ENCODE data around the gene TPI1.
"Not testable (repeated sequence)": the region's sequence is repeated elsewhere in the genome, so short reads cannot be mapped to it uniquely, and the experiment has no call there.

Gene TPI1

DNA sequence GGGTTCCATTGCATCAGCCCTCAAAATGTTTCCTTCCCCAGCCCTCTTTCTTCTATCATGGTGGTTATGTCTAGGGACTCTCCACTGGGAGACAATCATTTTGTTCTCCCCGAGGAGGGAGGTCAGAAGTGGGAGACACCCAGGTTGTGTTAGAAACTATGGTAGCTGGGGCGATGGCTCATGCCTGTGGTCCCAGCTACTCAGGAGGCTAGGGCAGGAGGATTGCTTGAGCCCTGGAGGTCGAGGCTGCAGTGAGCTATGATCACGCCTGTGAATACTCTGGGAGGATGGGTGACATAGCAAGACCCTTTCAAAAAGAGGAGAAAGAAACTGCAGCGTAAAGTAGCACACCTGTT, 24.3 kb downstream of the TPI1 start:
- TF ChIP-seq CSRNP3 (CRISPR knock-in tag; IDR thresholded peaks at IDR 0.05) (no peak), SNAI2 (CRISPR knock-in tag; IDR thresholded peaks at IDR 0.05) (no peak), TSHZ2 (CRISPR knock-in tag; IDR thresholded peaks at IDR 0.05) (no peak), ZNF70 (CRISPR knock-in tag; IDR thresholded peaks at IDR 0.05) (no peak), ARNTL (CRISPR knock-in tag; IDR thresholded peaks at IDR 0.05; ENCODE audit: borderline replicate concordance, low read depth) (no peak), ZFP3 (CRISPR knock-in tag; IDR thresholded peaks at IDR 0.05) (no peak), PPARA (CRISPR knock-in tag; IDR thresholded peaks at IDR 0.05; ENCODE audit: borderline replicate concordance) (no peak), RARB (CRISPR knock-in tag; IDR thresholded peaks at IDR 0.05) (no peak), ZNF565 (CRISPR knock-in tag; conservative IDR thresholded peaks at IDR 0.05; ENCODE audit: low read depth) (no peak), OSR1 (CRISPR knock-in tag; IDR thresholded peaks at IDR 0.05) (no peak), ZC3H10 (CRISPR knock-in tag; IDR thresholded peaks at IDR 0.05) (no peak), CREB5 (CRISPR knock-in tag; IDR thresholded peaks at IDR 0.05; ENCODE audit: low read depth) (no peak), ESRRG (CRISPR knock-in tag; IDR thresholded peaks at IDR 0.05) (no peak), POU6F1 (CRISPR knock-in tag; IDR thresholded peaks at IDR 0.05; ENCODE audit: borderline replicate concordance, low read depth) (no peak)
- TF ChIP-seq, protein P1, sequence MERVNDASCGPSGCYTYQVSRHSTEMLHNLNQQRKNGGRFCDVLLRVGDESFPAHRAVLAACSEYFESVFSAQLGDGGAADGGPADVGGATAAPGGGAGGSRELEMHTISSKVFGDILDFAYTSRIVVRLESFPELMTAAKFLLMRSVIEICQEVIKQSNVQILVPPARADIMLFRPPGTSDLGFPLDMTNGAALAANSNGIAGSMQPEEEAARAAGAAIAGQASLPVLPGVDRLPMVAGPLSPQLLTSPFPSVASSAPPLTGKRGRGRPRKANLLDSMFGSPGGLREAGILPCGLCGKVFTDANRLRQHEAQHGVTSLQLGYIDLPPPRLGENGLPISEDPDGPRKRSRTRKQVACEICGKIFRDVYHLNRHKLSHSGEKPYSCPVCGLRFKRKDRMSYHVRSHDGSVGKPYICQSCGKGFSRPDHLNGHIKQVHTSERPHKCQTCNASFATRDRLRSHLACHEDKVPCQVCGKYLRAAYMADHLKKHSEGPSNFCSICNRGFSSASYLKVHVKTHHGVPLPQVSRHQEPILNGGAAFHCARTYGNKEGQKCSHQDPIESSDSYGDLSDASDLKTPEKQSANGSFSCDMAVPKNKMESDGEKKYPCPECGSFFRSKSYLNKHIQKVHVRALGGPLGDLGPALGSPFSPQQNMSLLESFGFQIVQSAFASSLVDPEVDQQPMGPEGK (CRISPR knock-in tag; IDR thresholded peaks at IDR 0.05; ENCODE audit: borderline replicate concordance), result no peak
- ATAC-seq, result peak; percentile 21

- ATAC-seq, result not testable (repeated sequence)
Measured at GRCh38 chr12:6892683-6893082, 25.4 kb downstream of the TPI1 start.

GRCh38 chr12:6894321-6894720, 27.0 kb downstream of the TPI1 start:
- TF ChIP-seq ISL1 (CRISPR knock-in tag; IDR thresholded peaks at IDR 0.05), result no peak
- TF ChIP-seq, protein P1 (CRISPR knock-in tag; IDR thresholded peaks at IDR 0.05; ENCODE audit: borderline replicate concordance), result no peak
- no peak for TF ChIP-seq TOX (CRISPR knock-in tag; IDR thresholded peaks at IDR 0.05; ENCODE audit: borderline replicate concordance)
- TF ChIP-seq ARNTL (CRISPR knock-in tag; IDR thresholded peaks at IDR 0.05; ENCODE audit: borderline replicate concordance, low read depth), result no peak
- no peak for ATAC-seq

Data from SK-N-SH treated with all-trans-retinoic acid at 6 μM for 48 hours (cell line).